ENCODE data around the gene REX1BD.
"Not testable (repeated sequence)": the region's sequence is repeated elsewhere in the genome, so short reads cannot be mapped to it uniquely, and the experiment has no call there.

REX1BD gene

DNA sequence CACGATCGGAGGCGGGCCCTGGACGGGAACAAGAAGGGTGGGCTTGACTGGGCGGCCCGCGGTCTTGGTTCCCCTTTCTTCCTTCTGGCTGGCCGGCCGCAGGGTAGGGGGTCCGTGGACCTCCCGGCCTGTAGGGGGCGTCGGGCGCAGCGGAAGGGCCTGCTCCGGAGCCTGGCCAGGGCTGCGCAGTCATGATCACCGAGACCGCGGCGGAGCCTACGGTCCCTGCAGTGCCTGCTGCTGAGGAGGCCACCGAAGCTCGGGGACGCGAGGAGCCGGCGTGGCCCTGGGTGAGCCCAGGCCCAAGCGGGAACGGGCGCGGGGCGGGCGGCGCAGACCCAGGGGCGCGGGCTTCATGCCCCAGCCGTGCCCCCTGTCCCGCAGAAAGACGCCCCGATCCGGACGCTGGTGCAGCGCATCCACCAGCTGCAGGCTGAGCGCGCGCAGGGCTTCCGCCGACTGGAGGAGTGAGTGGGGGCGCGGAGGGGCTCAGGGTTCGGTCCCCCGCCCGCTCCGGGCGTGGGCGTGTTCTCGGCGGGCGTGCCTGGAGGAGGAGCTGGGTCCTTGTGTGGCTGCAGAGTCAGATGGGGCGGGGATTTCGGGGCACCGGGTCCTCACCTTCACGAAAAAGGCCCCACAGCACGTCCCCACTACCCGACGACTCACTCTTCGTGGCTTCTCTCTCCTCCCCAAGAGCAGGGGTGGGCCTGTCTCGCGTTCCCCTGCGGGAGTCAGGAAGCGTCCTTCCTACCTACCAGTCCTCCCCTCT, at the start of gene REX1BD:
TSS of gene REX1BD (plus strand) at position 188 of the 769 bp plus-strand sequence. CDS start at position 192, 4 bp downstream.
- DNase-seq = peak; percentile 75 to 81 (median 78)

DNA sequence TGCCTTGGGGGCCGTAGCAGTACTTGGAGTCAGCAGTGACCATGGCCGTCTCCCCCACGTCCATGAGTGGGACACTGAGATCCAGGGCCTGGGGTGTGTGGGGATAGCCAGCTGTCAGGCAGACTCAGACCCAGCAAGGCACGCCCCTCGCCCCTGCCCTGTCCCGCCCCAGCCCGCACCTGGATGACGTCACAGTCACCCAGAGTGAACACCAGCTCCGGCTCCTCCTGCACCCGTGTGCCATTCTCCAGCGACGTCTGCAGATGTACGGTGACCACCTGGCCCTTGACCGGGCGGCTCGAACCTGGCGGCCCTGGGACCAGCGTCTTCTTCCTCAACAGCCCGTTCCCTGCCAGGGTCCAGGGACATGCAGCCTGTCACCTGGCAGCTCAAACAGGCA, 49.2 kb upstream of the REX1BD start:
- DNase-seq = no peak

DNA sequence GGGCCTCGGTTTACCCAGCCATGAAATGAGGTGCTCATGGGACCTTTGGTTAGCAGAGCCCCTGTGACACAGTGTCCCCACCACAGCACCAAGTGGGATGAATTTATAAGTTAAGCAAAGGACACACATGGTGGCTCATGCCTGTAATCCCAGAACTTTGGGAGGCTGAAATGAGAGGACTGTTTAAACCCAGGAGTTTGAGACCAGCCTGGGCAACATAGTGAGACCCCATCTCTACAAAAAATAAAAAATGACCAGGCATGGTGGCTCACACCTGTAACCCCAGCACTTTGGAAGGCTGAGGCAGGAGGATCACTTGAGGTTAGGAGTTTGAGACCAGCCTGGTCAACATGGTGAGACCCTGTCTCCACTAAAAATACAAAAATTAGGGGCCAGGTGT, 48.4 kb upstream of the REX1BD start:
- DNase-seq = not testable (repeated sequence)

DNA sequence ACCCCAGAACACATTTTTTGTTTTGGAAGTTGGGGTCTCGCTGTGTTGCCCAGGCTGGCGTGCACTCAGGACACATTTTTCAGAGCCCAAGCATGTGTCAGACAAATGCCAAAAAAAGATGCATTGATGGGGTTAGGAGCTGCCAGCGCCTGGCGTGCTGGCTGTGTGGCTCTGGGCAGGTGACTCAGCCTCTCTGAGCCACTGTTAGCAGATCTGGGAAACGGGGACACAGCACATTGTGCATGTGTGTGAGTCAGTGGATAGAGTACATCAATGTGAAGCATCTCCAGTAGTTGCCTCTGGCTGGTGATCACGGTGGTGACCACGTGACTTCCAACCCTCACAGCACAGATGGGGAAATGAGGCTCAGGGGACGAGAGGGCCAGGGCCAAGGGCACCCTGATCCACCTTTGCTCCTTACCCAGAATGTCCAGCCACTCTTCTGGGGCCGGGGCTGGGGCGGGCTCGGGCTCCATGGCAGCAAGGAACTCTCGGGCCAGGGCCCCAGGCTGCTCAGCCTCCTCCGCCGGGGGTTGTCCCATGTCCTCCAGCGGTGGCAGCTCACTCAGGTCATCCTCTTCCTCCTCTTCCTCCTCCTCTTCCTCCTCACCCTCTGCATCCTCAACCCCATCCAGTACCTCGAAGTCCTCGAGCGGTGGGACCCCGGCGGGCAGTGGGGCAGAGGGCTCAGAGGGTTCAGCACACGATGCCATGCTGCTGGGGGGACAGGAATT, 47.2 kb upstream of the REX1BD start:
- DNase-seq = no peak

DNA sequence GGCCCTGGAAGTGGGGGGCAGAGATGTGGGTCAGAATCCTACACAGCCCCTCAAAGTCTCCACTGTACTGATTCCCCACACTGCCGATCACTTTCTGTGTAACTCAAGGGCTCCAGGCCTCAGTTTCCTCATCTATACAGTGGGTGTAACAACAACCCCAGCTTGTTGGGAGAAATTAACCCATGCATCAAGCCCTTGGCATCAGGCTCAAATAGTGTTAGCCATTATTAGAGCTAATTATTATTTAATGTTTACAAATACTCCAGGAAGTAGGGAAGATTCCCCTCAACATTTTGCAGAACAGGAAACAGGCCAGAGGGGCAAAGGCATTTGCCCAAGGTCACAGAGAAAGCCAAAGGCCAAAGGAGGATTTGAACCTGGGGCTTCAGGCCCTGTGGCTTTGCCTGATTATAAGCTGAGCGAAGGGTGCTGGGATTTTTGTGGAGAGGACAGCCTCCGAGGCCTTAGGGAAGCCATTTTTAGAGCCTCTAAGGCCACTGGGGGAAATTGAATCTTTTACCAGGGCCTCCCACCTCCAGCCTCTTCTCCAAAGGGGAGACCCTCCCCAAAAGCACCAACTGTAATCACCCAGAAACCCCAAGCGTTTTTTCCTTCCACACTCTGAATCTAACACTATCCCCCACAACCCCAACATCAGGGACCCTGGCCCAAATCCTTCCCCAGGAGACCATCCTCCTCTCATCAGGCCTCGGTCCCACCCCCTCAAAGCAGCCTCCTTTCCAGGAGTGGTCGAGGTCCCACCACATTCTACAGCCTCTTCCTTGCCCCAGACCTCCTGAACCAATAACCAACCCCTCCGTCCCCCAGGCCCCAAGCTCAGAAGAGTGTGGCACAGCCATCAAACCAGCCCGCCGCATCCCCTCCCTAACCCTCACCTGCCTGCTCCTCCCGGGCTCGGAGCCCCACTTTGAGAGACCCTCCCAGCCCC, 46.3 kb upstream of the REX1BD start:
- no peak for DNase-seq

DNA sequence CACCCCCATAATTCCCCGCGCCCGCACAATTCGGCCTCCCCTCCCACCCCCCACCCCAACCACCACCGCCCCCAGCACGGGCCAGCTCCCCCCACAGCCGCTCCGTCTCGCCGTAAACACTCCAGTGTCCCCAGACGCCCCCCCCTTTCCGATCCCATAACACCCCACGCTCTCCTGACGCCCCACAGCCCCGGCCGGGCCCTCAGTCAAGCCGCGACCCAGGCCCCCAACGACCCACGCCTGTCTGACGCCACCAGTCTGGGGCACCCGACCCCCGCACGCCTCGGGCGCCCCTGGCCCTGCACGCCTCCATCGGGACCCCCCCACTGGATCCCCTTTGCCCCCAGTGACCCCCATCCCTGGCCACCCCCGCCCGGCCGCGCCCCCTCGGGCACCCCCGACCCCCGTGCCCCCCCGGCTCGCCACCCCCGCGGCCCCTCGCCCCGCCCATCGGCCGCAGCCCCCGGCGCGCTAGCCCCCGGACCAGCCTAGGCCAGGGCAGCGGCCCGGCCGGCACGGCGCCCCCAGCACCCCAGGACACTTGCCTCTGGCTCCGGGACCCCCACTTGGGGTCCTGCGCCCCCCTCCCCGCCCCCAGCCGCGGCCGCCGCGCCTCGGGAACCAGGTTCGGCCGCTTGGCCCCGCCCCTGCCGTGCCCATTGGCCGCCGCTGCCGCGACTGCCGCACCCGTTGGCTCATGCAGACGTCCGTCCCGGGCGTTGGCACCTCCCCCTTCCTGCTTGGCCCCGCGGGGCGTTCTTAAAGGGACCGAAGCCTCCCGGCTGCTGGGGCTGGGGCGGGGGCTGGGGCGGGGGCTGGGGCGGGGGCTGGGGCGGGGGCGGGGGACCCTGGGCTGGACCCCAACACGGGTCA, 45.4 kb upstream of the REX1BD start, which contains the start of gene FKBP8:
TSS of gene FKBP8 (minus strand) at position 633 of the 873 bp plus-strand sequence. CDS start 1,603 bp downstream, outside the sequence.
- peak; percentile 87 to 92 (median 90) for DNase-seq

DNA sequence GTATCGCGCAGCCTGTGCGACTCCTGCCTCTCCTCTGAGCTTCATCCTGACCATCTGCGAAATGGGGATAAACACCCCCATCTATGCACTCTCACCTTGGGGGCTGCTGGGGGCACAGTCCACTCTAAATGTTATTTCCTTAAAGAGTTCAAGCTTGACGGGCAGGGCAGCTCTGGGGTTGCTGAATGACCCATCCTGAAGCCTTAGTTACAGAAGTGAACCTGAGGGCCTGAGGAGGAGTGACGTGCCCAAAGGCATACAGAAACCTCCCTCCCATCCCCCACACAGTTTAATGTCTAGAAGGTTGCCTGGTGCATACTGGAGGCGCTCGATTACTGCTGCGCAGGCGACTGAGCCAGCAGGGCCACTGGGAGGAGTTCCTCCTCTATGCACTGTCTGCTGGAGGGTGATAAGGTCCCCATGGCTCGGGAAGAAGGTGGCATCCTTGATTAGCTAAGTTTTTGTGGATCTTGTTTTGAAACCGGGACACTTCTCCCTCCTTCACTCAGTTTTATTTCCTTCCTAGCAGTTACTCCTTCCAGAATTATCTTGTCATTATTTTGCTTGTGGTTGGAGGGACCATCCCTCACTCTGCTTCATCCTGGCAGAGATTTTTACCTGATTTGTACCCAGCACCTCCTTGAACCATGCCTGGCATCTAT, 44.7 kb upstream of the REX1BD start:
- DNase-seq = peak; percentile 26 to 60 (median 40)

DNA sequence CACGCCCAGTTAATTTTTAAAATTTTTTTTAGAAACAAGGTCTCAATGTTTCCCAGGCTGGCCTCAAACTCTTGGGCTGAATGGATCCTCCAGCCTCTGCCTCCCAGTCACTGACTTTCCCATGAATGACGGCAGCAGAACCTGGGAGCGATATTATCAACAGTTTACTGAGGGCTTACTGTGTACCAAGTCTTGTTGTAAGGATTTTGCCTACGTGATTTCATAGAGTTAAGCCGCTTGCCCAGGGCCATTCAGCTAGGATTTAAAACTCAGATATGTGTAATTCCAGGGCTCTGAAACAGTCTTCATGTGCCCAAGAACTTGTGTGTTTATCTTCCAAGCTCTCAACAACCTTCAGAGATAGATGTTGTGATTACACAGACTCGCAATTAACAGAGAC, 37.0 kb upstream of the REX1BD start:
- no peak for DNase-seq

DNA sequence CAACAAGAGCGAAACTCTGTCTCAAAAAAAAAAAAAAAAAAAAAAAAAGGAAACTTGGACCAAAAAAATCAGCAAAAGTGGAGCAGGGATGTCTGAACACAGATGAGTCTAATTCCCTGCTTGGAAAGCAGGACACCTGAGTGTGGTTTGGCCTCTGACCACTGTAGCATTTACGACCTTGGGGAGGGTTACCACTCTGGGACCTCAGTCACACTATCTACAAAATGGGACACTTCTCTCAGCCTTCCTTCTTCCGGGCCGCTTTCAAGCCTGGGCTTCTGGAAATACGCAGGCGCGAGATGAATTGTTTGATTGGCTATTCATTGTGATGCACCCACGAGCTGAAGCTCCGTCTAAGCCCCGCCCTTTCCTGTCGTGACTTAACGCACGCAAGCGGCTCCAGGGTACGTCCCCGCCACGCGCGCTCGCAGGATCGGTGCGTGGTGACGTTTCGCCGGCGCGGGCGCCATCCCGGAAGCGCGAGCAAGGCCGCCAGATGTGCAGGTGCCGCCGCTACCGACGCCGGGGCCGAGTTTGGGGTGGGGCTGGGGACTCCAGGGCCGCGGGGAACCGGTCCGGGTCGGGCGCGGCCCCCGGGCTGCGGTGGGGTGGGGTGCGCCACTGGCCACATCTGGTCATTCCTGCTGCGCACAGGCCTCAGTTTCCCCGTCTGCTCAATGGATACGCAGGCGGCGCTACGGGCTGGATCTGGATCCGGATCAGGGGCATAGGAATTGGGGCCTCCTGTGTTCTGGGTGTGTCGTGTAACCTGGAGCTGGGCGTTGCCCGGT, 31.0 kb upstream of the REX1BD start, which contains the start of gene KXD1:
TSS of gene KXD1 (plus strand) at position 460 of the 791 bp plus-strand sequence. CDS start 4,187 bp downstream, outside the sequence.
- DNase-seq = peak; percentile 92 to 98 (median 94)

DNA sequence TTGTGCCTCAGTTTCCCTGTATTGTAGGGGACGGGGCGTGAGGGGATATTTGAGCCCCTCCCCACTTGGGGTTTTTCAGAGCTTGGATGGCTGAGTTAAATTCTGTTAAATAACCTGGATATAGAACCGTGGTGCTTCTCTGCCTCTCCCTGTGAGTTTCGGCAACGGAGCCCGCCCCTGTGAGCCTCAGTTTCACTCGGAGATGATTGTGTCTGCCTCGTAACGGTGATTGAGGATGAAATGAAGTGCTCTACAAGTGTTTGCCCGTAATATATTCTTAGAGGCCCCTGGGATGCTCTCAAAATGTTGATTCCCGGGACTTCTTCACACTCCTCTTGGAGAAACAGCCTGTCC, 30.4 kb upstream of the REX1BD start:
- no peak for DNase-seq

DNA sequence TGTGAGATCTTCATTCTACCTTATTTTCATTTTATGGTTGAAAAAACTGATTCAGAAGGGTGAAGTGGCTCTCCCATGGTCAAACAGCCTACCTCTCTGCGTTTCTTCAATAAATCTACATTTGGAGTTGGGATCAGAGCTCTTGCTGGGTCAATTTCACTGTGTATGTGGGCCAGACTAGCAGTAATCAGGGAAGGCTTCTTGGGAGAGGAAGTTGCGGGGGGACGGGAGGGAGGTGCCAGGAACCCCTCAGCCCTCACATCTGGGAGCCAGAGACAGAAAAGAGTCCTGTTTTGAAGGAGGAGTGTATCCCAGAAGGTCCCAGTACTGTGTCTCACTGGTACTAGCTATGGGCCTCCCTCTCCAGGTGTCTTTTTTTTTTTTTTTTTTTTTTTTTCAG, 30.0 kb upstream of the REX1BD start:
- no peak for DNase-seq

DNA sequence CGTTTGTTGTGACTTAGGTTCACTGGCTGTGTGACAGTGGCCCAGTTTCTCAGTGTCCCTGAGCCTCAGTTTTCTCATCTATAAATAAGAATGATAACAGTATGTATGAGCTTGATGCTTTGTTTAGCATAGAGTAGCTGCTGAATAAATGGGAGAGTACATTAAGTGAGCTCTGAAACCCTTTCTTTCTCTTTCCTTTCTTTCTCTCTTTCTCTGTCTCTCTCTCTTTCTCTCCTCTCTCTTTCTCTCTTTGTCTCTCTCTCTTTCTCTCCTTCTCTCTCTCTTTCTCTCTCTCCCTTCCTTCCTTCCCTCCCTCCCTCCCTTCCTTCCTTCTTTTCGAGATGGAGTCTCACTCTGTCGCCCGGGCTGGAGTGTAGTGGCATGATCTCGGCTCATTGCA, 28.9 kb upstream of the REX1BD start:
- DNase-seq = no peak

DNA sequence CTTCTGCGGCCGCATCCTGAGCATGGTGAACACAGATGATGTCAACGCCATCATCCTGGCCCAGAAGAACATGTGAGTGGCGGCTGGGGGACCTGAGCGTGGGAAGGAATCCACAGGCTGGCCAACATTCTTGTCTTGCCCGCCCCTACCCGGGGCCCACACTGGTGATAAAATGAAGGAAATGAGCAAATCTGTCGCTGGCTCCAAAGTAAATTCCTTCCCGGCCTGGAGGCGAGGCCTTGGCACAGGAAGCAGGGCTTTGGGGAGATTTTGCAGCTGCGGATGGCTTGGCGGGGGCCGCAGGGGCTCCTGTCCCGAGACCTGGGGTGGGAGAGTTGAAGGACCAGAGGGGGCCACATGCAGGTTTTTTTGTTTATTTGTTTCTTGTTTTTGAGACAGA, 26.5 kb upstream of the REX1BD start:
- DNase-seq = no peak

DNA sequence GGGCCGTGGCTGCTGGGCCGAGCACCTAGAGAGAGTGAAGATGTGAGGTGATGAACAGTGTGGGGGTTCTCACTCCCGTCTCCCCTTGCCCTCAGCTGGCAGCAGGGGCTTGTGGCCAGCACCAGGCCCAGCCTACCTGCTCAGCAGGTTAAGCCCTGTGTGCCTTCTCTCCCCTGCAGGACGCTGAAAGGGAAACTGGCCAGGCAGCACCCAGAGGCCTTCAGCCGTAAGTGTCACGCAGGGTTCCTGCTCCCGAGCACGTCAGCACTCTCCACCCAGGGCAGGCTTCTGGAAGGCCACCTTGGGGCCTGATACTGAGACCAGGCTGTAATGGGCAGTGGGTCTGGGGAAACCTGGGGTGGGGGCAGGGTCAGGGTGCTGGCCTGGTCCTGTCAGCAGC, 21.6 kb upstream of the REX1BD start:
- DNase-seq = no peak

DNA sequence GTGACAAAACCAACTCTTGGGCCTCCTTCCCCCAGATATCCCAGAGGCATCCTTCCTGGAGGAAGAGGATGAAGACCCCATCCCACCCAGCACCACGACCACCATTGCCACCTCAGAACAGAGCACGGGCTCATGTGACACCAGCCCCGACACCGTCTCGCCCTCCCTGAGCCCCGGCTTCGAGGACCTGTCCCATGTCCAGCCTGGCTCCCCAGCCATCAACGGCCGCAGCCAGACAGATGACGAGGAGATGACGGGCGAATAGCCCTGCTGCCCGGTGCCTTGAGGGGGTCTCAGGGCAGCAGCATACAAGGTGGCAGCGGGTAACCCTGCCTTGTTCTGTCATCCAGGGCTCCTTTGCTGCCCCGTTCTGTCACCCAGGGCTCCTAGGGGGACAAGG, 20.2 kb upstream of the REX1BD start:
- DNase-seq = no peak

DNA sequence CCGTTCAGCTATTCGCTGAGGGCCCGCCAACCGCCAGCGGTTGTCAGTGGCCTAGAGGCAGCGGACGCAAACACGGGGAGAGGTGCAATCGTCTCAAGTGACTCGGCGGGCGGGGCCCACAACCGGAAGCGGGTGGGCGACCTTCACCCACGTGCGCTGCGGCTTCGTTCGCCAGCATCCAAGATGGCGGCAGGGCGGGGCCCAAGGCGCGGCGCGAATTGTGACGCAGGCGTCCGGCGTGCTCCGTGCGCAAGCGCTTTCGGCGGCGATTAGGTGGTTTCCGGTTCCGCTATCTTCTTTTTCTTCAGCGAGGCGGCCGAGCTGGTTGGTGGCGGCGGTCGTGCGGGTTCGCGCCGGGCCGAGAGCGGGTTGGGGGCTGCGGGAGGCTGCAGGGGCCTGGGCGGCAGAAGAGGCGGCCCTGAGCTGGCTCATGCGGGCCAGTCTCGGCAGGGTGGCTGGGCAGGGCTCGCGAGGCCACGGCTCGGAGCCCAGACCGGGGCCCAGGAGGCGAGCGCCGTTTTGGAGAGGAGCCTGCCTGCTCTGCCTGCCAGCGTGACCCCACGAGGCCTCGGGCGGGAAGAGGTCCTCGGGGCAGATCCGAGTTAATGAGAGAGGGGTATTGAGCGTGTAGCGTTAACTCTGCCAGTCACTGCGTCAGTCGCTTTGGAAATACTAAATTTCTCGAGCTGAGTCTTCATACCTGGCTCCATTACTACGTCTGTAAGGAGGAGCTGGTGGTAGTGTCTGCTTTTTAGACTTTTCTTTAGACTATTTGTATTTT, 16.8 kb upstream of the REX1BD start, which contains the start of gene UBA52:
TSS of gene UBA52 (plus strand) at position 294 of the 781 bp plus-strand sequence. CDS start 1,444 bp downstream, outside the sequence.
- peak; percentile 96 to 99 (median 97) for DNase-seq

DNA sequence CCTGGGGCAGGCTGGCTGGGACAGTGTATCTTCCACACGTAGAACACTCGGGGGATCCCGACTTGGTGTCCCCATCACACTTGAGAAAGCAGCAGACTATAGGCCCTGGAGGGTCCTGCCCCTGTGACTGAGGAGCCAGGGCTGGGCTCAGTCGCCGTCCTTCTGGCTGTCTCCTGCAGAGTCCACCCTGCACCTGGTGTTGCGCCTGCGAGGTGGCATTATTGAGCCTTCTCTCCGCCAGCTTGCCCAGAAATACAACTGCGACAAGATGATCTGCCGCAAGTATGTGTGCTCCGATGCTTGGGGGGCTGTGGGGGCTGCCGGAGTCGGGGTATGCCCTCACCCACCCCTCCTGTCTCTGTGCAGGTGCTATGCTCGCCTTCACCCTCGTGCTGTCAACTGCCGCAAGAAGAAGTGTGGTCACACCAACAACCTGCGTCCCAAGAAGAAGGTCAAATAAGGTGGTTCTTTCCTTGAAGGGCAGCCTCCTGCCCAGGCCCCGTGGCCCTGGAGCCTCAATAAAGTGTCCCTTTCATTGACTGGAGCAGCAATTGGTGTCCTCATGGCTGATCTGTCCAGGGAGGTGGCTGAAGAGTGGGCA, 13.8 kb upstream of the REX1BD start:
- DNase-seq = no peak

DNA sequence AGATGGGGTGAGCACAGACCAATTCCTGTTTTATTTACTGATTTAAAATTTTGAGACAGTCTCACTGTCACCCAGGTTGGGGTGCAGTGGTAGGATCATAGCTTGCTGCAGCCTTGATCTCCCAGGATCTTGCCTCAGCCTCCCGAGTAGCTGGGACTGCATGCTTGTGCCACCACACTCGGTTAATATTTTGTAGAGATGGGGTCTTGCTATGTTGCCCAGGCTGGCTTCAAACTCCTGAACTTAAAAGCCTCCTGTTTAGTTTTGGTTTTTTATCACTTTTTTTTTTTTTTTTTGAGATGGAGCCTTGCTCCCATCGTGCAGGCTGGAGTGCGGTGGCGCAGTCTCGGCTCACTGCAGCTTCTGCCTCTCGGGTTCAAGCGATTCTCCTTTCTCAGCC, 12.2 kb upstream of the REX1BD start:
- no peak for DNase-seq

DNA sequence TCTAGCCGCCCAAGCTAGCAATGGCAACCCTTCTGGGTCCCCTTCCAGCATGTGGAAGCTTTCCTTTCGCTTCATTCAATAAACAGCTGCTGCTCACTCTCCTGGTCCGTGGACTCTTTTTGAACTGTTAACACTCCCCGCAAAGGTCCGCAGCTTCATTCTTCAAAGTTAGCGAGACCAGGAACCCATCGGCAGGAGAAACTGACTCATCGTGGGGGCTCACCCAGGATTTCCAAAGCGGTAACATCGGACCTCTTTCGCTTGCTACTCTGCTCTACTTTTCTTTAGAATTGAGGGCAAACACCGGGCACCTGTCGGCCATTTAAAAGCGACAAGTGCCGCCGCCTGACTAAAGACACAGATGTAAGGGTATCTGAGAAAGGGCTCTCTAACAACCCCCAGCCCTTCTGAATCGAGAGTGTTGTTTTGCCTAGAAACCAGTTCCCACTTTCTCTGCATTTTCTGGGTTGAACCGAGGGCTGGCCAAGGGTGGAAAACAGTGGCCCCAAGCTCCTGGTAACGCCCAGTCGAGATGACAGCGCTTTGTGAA, 11.2 kb upstream of the REX1BD start:
- DNase-seq = no peak
